Activated CD8-positive, alpha-beta memory T cell treated with anti-CD3 and anti-CD28 coated beads for 1 hour (primary cell): ENCODE measurements around the gene PTGS1.
"Not testable (repeated sequence)": the region's sequence is repeated elsewhere in the genome, so short reads cannot be mapped to it uniquely, and the experiment has no call there.

Experiments
- DNase-seq, 2 donors: peaks; one replicate each; pipeline ENCODE4 v3.0.0-alpha.2; 2020; ENCODE audit warnings: low read depth in 1 of 2; ENCODE audit errors: extremely low read depth in 1 of 2

Gene PTGS1

GRCh38 chr9:122346478-122347347, 24.1 kb upstream of the PTGS1 start:
- DNase-seq = no peak

- no peak for DNase-seq
Observed at GRCh38 chr9:122347348-122348287, 23.2 kb upstream of the PTGS1 start.

- no peak for DNase-seq
Observed at GRCh38 chr9:122348288-122348777, 22.5 kb upstream of the PTGS1 start.

- DNase-seq = no peak
Observed at GRCh38 chr9:122348791-122349190, 22.0 kb upstream of the PTGS1 start.

- no peak for DNase-seq
Observed at GRCh38 chr9:122349201-122349600, 21.6 kb upstream of the PTGS1 start.

GRCh38 chr9:122350577-122351355, 20.1 kb upstream of the PTGS1 start:
- peak; percentile 35 to 66 for DNase-seq

GRCh38 chr9:122354536-122355199, 16.2 kb upstream of the PTGS1 start:
- no peak for DNase-seq

GRCh38 chr9:122355336-122355875, 15.4 kb upstream of the PTGS1 start:
- no peak for DNase-seq

- no peak for DNase-seq
Observed at GRCh38 chr9:122356627-122357026, 14.2 kb upstream of the PTGS1 start.

GRCh38 chr9:122360891-122361290, 9.9 kb upstream of the PTGS1 start:
- DNase-seq = no peak

GRCh38 chr9:122363131-122363530, 7.7 kb upstream of the PTGS1 start:
- DNase-seq = not testable (repeated sequence)

GRCh38 chr9:122364117-122364782, 6.6 kb upstream of the PTGS1 start:
- DNase-seq = no peak

GRCh38 chr9:122364783-122365150, 6.1 kb upstream of the PTGS1 start:
- no peak for DNase-seq

- DNase-seq = no peak
Observed at GRCh38 chr9:122366074-122366660, 4.7 kb upstream of the PTGS1 start.

- no peak for DNase-seq
Observed at GRCh38 chr9:122367065-122367464, 3.8 kb upstream of the PTGS1 start.

GRCh38 chr9:122367774-122368460, 2.9 kb upstream of the PTGS1 start:
- no peak for DNase-seq

- no peak for DNase-seq
Observed at GRCh38 chr9:122368642-122369041, 2.2 kb upstream of the PTGS1 start.

- no peak for DNase-seq
Observed at GRCh38 chr9:122370303-122370702, 521 bp upstream of the PTGS1 start.
